Measurements from ENCODE around the gene CENPN.

The CENPN gene, protein sequence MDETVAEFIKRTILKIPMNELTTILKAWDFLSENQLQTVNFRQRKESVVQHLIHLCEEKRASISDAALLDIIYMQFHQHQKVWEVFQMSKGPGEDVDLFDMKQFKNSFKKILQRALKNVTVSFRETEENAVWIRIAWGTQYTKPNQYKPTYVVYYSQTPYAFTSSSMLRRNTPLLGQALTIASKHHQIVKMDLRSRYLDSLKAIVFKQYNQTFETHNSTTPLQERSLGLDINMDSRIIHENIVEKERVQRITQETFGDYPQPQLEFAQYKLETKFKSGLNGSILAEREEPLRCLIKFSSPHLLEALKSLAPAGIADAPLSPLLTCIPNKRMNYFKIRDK

DNA sequence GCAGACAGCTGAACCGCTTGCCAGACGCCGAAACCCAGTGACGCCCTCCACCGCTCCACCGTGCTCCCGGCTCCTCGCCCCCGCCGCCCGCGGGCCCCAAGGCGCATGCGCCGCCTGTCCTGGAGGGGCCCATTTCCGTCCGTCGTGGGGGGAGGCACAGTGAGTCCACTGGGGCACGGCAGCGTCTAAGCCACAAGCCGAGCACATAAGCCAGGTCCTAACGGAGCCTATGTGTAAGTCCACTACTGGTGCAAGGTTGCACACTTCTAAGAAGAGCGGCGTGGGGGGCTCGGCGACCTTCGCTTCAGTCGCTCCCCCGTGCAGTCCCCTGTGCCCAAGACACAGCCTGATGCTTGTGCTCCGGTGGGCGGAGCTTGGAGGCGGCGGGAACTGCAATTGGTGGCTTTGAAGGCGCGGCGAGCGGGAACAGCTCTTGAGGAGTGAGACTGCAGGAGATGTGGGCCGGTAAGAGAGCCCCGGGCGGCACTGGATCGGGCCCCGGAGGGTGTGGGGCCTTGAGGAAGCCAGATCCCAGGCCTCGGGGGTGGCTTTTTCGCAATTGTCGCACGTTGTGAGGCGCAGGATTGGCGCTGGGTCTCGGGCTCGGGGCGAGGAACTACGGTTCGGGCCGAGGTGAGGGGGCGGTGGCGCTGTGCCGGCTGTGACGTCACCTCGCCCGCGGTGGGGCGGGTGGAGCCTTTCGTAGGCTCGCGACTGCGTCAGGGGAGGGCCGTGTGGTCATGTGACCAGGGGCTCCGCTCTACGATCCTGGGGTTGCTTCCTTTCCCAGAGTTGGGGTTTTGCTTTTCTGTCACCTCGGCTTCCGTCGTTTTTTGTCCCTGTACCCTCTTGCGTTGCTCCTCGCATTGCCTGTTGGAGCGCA, at the start of gene CENPN, which contains the start of gene CMC2:
TSS of gene CENPN (plus strand) at position 402 of the 883 bp plus-strand sequence. CDS start 4,726 bp downstream, outside the sequence.
TSS of gene CMC2 (minus strand) at position 73 of the 883 bp plus-strand sequence. CDS start 9,491 bp downstream, outside the sequence.
- no peak for FAIRE-seq

DNA sequence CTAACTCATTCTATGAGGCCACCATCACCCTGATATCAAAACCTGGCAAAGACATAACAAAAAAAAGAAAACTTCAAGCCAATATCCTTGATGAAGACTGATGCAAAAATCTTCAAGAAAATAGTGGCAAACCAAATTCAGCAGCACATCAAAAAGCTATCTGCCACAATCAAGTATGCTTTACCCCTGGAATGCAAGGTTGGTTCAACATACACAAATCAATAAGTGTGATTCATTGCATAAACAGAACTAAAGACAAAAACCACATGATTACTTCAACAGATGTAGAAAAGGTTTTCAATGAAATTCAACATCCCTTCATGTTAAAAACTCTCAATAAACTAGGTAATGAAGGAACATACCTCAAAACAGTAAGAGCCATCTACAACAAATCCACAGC, 48.7 kb upstream of the CENPN start:
- no peak for FAIRE-seq

DNA sequence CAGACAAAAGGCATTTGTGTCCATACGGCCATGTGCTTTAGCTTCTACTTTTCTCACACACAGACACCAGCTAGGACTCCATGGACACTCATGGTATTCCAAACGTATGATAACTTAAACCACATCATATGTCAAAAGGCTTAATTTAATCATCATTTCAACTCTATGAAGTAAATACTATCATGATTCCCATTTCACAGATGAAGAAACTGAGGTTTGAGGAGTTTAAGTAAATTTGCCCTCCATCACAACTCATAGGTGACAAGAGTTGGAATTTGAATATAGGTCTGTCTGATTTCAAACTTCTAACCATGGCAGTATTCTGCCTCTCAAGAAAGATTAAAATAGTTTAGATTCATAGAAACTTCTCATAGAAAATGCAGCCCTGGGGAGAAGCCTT, 44.1 kb upstream of the CENPN start:
- no peak for FAIRE-seq

DNA sequence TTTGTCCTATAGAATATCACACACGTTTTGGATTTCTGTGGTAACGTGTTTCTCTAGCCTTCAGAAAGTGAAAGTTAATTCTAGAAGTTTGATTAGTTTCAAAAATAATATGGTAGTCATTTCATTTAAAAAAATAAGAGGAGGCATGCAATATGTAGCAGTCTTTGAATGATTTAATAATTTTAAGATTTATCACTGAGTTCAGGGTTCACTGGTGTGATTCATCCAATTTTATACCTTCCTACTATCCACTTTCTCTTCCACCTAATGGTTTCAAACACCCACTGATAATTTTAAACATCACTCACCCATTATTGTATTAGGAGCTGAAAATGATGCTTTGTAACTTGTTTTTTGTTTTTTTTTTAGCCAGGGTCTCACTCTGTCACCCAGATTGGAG, 42.7 kb upstream of the CENPN start:
- FAIRE-seq = no peak

DNA sequence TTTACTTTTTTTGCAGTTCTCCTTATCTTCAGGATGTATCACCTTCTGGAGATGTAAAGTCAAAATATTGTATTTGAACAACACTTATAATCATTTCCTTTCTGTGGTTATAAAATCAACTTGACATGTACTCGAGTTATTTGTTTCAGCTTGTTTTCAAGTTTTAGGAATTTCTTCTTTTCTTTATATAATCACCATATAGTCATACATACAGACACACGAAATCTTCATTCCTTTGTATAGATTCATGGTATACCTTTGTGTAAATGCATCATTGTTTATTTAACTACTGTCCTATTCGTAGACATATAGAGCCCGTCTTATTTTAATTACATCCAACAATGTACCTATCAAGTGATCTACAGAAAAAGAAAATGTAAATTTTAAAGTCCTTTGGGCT, 40.4 kb upstream of the CENPN start:
- FAIRE-seq = no peak

DNA sequence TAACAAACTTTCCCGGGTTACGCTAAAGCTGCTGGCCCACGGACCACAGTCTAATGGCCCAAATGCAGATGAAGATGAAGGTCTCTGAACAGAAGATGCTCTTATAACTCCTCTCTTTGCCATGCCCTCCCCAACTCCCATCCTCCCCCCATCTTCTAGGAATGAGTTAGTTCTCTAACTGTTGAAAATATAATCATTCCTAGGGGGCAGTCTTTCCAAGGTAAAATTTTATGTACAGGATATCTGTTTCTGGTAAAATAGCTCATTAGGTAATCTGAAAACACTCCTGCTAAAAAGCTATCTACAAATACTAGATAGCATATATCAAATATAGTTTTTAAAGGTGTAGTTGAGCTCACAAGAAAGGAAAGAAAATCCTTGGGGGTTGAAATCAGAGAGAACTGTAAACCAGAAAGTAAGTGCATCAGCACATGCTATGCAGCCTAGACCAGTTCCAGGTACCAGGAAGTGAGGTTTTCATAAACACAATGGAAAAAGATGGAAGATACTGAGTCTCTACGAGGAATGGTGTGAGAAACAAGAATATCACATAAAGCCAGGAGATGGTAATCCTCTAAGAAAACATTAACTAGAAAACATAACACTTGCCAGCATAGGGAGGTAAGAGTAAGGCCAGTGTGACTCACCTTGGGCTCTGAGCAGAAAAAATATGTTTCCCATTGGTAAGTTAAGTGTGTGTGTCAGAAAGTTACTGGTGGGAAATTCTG, 38.5 kb upstream of the CENPN start:
- FAIRE-seq = no peak

DNA sequence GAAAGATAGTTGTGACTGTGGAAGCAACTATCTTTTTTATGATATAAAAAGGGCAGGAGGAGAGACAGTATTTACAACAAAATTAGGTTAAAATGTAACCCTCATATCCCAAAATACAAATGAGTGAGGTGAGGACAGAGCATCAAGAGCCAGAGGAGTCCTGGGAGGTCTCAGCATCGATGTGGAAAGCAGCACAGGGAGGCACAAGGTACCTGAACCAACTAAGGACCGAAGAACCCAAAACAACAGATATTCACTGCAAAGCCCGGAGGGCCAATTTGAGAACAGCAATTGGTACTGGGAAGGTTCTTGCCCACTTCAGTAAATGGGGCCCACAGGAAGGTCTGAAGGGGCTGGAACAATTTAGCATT, 37.9 kb upstream of the CENPN start:
- no peak for FAIRE-seq

DNA sequence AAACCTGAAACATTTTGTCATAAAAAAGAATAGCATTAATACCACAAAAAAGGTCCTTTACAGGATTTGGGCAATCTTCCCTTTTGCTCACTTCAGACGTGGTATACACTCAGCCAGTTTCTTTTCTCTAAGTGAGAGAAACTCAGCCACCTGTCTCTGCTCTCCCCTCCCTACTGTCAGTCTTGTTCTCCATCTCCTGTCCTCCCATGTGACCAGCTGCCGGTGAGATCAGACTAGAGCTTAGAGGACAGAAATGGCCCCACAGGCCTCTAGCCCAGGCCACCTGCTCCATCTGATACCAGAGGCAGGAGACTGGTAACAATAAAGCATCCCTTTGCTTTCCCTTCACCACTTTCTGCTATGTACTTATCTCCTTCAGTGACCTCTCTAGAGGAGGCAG, 35.2 kb upstream of the CENPN start:
- no peak for FAIRE-seq

DNA sequence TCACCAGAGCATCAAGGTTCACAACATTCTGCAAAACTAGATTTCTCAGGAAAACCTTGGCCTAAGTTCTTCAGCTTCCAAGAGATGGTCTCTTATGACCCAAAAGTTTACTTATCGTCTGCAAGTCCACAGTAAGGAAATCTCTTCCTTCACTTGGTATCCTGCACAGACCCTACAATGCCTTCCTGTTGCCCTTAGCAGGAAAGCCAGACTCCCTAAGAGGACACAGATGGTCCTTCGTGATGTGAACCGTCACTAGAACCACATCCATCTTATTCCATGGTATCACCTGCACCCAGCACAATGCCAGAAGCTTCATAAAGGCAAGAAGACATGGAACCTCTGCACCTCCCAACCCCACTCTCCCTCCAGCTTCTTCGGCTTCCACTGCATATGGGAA, 34.4 kb upstream of the CENPN start:
- FAIRE-seq = no peak

DNA sequence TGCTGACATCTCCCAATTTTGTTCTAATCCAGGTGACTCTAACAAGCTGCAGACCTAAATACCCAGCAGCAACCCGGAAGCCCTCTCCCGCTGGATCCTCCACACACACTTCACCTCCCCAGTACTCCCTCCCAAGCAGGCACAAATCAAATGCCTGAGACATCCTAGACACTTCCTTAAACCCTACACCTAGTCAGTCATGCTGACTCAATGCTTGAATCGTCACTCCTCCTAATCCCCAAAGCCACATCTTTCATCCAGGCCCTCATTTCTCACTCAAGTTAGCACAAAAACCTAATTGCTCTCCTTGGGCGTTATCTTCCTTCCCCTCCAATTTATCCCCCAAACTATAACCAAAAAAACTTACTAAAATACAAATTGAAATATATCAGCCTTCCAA, 33.0 kb upstream of the CENPN start:
- no peak for FAIRE-seq

DNA sequence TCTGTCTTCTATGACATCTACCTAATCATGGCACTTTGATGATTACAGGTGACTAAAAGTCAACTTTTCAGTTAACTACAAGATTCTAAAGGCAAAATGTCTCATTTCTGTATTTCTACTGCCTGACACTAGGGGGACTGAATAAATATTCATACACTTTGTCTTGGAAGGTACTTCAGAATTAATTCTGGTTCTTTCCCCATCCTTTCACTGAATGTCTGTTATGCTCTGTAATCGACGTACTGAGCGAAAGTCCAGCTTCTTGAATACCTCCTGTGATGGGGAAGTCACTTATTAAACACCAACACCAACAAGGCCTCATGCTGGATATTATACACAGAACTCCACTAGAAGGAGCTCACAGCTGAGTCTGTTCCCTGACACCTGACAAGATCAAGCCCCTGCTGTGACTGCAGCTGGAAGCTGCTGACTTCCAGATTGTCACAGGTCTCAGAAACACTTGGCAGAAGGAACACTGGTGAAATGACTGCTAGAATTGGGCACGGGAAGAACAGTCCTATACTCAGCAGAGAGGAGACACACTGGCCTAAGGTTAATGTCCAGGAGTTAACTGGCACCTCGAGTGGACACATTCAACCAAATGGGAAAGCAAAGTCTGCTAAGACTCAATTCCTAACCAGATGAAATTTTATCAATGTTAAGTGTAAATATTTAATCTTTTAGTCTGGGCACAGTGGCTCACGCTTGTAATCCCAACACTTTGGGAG, 32.2 kb upstream of the CENPN start:
- FAIRE-seq = no peak

DNA sequence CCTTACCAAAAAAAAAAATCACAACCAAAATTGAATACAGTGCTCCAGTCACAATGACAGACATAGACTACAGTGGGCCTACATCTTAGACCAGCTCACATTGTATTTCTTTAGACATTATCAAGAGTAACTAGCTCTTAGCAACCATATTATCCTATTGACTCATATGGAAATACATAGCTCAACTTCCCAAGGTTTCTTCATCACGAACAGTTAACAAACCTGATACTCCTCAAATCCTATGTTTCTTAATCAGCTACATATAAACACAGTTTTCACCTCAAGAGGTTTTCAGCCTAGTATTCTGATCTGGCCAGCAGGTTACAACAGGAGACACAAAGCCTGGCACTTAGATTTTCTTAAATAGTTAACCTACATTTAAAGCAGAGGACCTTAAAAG, 30.1 kb upstream of the CENPN start:
- no peak for FAIRE-seq

DNA sequence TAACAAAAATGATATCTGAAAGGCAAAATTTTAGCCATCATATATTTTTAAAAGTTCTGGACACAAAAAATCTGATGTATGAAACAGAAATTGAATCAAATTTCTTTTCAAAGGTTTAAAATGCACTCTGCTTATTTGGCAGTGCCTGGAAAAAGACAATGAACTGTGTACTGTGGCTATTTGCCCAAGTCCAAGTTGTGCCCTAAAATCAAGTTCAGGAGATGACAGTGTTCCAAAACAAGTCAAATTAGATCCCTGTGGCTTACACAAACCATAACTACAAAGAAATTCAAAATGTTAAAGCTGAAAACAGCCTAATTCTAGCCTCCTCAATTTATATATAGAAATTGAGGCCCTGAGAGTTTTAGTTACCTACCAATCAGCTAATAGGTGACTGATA, 25.9 kb upstream of the CENPN start:
- no peak for FAIRE-seq

DNA sequence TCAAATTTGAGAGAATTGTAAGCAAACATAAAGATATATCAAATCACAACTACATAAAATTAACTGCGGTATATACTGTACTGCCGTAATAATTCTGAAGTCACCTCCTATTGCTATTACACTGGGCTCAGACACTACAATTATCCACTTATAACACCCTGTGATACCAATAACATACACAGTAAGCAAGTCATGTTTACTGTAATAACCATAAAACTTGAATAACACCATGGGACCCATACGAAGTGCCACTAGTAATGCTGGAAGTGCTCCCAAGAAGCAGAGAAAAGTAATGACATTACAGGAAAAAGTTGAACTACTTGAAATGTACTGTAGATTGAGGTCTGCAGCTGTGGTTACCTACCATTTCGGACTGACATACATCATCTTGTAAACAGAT, 24.4 kb upstream of the CENPN start:
- FAIRE-seq = no peak

DNA sequence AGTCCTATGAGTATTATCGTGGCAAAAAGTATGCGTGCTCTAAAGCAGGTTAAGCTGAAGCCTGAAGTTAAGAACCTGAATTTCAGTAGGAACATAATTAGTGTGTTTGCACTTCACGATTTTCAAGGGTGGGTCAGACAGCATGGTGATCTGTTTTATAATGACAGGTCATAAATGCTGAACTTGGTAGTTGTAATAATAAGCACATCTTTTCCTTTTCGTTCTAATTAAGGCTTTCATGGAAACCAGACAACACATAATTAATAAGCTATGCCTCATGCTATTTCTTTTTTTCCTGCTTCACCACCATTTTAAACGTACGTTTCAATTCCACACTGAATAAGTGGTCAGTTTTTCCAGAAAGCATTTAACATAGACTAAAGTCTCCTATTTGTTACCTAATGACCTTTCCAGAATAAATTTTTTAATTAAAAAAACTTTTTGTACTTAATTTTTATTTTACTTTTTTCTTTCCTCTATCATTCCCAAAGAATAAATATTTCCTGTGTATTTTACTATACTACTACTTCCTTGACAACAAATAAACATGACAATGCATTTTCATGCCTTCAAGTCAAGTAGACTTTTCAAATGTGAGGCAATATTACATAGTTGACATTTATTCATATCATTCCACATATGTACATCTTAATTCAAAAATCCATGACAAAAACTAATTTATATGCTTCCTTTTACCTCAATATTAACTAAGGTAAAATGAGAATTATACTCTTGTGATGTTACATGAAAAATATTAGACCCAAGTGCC, 22.7 kb upstream of the CENPN start:
- FAIRE-seq = no peak

DNA sequence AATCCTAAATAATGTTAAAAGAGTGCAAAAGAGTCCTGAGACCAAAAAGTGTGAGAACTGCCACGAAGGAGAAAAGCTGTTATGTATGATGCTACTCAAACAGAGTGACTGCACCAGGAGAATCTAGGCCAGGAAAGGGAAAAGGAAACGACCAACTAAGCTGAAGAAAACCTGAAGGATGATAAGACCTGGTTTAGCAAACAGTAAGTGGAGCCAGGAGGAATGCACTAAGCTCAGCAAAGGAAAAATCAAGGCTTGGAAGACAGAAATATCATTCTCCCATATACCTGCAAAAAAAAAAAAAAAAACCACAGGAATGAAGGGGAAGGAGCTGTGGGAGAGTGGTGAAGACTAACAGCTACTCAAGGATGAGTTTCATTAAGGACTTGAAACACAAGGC, 21.4 kb upstream of the CENPN start:
- no peak for FAIRE-seq

DNA sequence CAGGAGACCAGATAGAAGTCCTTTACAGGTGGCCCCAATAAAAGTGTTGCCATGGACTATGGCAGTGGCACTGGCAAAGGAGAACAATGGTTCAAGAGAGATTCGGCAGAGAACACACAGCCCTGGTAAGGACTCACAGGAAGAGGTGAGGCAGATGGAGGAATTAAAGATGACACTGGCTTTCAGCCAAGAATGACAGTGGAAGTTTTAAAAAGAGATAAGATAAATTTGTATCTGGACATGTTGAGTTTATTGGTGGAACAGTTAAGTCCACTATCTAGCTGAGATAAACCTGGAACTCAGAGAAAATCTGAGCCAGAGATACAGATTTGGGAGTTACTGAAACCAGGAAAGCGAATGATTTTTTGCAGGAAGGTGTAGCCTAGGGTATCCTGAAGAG, 20.5 kb upstream of the CENPN start:
- FAIRE-seq = no peak

DNA sequence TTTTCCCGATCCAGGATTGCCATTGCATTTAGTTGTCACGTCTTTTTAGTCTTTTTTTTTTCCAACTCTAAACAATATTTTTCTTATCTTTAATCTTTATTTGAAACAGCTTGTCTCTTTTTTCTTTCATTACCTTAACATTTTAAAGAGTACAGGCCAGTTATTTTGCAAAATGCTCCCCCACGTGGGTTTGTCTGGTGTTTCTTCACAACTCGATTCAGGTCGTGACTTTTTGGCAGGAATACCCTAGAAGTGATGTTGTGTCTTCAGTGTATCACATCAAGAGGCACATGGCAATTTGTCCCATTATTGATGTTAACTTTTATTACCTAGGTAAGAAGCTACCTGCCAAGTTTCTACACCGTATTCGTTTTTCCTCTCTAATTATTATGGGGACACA, 18.3 kb upstream of the CENPN start:
- no peak for FAIRE-seq

DNA sequence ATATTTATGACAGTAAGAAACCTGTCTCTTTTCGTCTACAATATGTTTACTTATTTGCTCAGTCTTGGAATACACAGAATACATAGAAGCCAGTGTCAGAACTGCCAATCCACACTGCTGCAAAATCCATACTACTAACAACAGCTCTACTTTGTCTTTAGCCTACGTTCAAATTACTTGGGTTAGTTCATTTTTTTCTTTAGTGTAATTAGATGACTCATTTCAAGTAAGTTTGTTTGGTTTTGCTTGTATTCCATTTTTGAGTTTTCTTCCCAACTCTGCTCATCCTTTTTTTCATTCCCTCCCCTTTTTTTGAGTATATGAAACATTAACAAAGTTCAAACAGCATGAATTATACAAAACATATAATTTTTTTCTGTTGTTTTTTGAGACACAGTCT, 17.2 kb upstream of the CENPN start:
- FAIRE-seq = no peak

DNA sequence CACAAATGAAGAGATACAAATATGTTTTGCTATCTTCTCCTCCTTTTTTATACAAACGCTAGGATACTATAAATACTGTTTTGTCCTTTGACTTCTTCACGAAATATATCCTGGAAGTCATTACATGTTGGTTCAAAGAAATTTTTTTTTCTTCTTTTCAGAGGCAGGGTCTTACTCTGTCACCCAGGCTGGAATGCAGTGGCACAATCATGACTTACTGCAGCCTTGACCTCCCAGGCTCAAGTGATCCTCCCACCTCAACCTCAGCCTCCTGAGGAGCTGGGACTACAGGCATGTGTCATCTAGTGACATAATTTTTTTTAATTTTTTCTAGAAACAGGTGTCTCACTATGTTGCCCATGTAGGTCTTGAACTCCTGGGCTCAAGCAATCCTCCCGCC, 16.4 kb upstream of the CENPN start:
- no peak for FAIRE-seq

DNA sequence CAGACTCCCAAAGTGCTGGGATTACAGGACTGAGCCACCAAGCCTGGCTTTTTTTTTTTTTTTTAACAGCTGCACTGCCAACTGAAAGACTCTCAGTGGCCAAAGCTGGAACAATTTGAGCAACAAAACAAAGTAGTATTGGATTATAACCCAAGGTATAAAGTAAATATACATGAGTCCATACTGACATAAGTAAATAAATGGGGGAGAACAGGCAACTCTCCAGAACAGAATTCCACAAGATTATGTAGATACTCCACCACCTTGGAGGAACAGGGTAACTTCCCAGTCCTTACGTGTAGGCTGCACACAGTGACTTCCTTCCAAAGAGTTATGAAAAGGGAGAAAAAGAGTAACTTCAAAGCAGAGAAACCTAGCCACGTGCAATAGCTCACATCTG, 16.0 kb upstream of the CENPN start:
- no peak for FAIRE-seq

DNA sequence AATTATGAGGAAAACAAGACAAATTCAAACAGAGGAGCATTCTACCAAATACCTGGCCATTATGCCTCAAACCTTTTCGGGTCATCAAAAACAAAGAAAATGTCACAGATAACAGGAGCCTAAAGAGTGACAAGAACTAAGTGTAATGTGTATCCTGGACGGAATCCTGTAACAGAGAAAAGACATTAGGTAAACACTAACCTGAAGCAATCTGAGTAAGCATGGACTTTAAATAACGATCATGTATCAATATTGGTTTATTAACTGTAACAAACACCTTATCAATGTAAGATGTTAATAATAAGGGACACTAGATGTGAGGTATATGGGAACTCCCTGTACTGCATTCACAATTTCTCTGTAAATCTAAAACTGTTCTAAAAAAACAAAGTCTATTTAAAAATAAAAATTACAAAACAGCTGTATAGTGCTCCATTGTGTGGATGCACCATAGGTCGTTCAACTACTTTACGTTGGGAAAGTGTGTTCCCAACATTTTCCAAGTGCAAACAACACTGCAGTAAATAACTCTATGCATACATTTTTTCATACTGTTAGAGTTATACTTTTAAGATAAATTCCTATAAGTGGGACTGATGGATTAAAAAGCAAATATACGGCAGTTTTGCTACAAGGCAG, 15.1 kb upstream of the CENPN start:
- FAIRE-seq = no peak

Measured in TTC549 (cell line).